ENCODE data around the gene ADORA1. TPM values are rescaled to one million over a fixed set of nuclear protein-coding genes. Genes with fewer than 3 reads are reported as not detected.
A peak's percentile ranks its signal among the peaks of the same experiment; 100 is the strongest.

The ADORA1 gene
- total and polyA plus RNA-seq, 2 of the 4 experiments (the other 2 are of a cell fraction) = 0.36 to 0.56 TPM

GRCh38 chr1:203104789-203105390, 22.6 kb upstream of the ADORA1 start:
- in situ Hi-C loops (cut with MboI; ENCODE audit: low sequenced_read_pairs) = no loop called here
- Histone ChIP-seq H3K14ac (replicated peaks; ENCODE audit: low read depth, low read length) (no peak overlapping the region), H3K4me3 (ENCODE audit: insufficient read depth, low read depth, low read length) (no peak overlapping the region), H2BK15ac (ENCODE audit: low read depth, low read length) (no peak overlapping the region), H3K27me3 (ENCODE audit: control insufficient read depth, insufficient read depth, low read length) (peaks cover 43% of the 10 kb centered on the region), H3K9me1 (ENCODE audit: insufficient read depth, low read length) (no peaks in the 10 kb centered on the region), H3K18ac (ENCODE audit: low read depth, low read length) (no peak overlapping the region), H3K4me2 (ENCODE audit: low read depth, low read length) (no peak overlapping the region), H3K4me1 (ENCODE audit: control insufficient read depth, insufficient read depth, low read length) (no peaks in the 10 kb centered on the region), H2BK5ac (ENCODE audit: low read depth, low read length, poor library complexity, severe bottlenecking) (no peak overlapping the region), H2BK20ac (ENCODE audit: low read depth, low read length) (no peak overlapping the region), H3K4ac (ENCODE audit: low read depth, low read length) (no peak overlapping the region), H2AK9ac (replicated peaks; ENCODE audit: low read depth, low read length, poor library complexity) (no peak overlapping the region), H4K8ac (ENCODE audit: low read depth in 2 of 2, low read length in 2 of 2) (no peak overlapping the region), H2AK5ac (ENCODE audit: low read depth, low read length) (no peak overlapping the region), H3K9me3 (ENCODE audit: control insufficient read depth, insufficient read depth, low read length) (no peaks in the 10 kb centered on the region), H4K20me1 (ENCODE audit: insufficient read depth, low read length) (no peaks in the 10 kb centered on the region), H3K27ac (ENCODE audit: insufficient read depth, low read length) (no peak overlapping the region), H3K23ac (ENCODE audit: low read depth, low read length) (no peak overlapping the region), H4K5ac (ENCODE audit: low read depth, low read length) (no peak overlapping the region), H2BK120ac (ENCODE audit: low read depth, low read length) (no peak overlapping the region), H3K79me1 (ENCODE audit: low read depth in 1 of 2, low read length in 2 of 2) (no peaks in the 10 kb centered on the region), H4K91ac (ENCODE audit: insufficient read depth, low read depth, low read length) (no peak overlapping the region), H2AFZ (replicated peaks; ENCODE audit: low read length, poor library complexity) (no peak overlapping the region), H3K56ac (ENCODE audit: extremely low read depth, insufficient read depth, low read length) (no peak overlapping the region), H3K9ac (ENCODE audit: low read depth, low read length) (no peak overlapping the region), H3K36me3 (ENCODE audit: control insufficient read depth, insufficient read depth, low read length) (no peaks in the 10 kb centered on the region)
- intact Hi-C loops (cut with micrococcal nuclease) = no loop called here
- POLR2A ChIA-PET (ENCODE audit: unreplicated experiment) = no interaction called here
- CTCF ChIA-PET = no interaction called here
- BruUV-seq (replicated peaks) = no TSS peak
- peak; percentile 67; the same call in 1 of the 2 replicates for TF ChIP-seq NFE2L2 (IDR thresholded peaks at IDR 0.05; ENCODE audit: low read depth, low read length)
- TF ChIP-seq BHLHE40 (IDR thresholded peaks at IDR 0.05; ENCODE audit: low read depth, low read length) = no peak
- no peak for TF ChIP-seq SMC3 (IDR thresholded peaks at IDR 0.05; ENCODE audit: low read depth, low read length)
- no peak for ATAC-seq (ENCODE audit: low read depth)
- dilution Hi-C loops (cut with HindIII; ENCODE audit: low sequenced_read_pairs, unreplicated experiment) = no loop called here
- no peak for DNase-seq

All from IMR-90 (cell line).